ENCODE measurements around the gene NFIA. TPM values are rescaled to one million over a fixed set of nuclear protein-coding genes. Genes with fewer than 3 reads are reported as not detected.

The NFIA gene
- polyA plus RNA-seq (2012; ENCODE audit: missing spikeins): not detected

GRCh38 chr1:61082311-61083012, at the start of gene NFIA:
Gene NFIA, plus strand, starts transcription at chr1:61082561.
- no peak for DNase-seq (ENCODE audit: insufficient read length)
- FAIRE-seq: no peak
- no peak for TF ChIP-seq POLR2A (IDR thresholded peaks at IDR 0.05; ENCODE audit: low read depth, low read length)
- no peak for TF ChIP-seq POLR2AphosphoS5 (IDR thresholded peaks at IDR 0.05; ENCODE audit: low read depth, low read length)
- no peak for TF ChIP-seq TAF1 (IDR thresholded peaks at IDR 0.05; ENCODE audit: borderline replicate concordance, low read depth, low read length)

GRCh38 chr1:61035880-61036279, 46.5 kb upstream of the NFIA start:
- FAIRE-seq: no peak
- no peak for TF ChIP-seq POLR2A (IDR thresholded peaks at IDR 0.05; ENCODE audit: low read depth, low read length)
- no peak for TF ChIP-seq TAF1 (IDR thresholded peaks at IDR 0.05; ENCODE audit: borderline replicate concordance, low read depth, low read length)
- TF ChIP-seq POLR2AphosphoS5 (IDR thresholded peaks at IDR 0.05; ENCODE audit: low read depth, low read length): no peak

GRCh38 chr1:61042466-61043009, 39.8 kb upstream of the NFIA start:
- DNase-seq (ENCODE audit: insufficient read length) (no peak), FAIRE-seq (no peak)
- TF ChIP-seq POLR2A (IDR thresholded peaks at IDR 0.05; ENCODE audit: low read depth, low read length) (no peak), TAF1 (IDR thresholded peaks at IDR 0.05; ENCODE audit: borderline replicate concordance, low read depth, low read length) (no peak), POLR2AphosphoS5 (IDR thresholded peaks at IDR 0.05; ENCODE audit: low read depth, low read length) (no peak)

More at GRCh38 chr1:61035880-61036279, 46.5 kb upstream of the NFIA start:
- no peak for DNase-seq (ENCODE audit: insufficient read length)

- no peak for TF ChIP-seq POLR2A (IDR thresholded peaks at IDR 0.05; ENCODE audit: low read depth, low read length)
- TF ChIP-seq TAF1 (IDR thresholded peaks at IDR 0.05; ENCODE audit: borderline replicate concordance, low read depth, low read length): no peak
- TF ChIP-seq POLR2AphosphoS5 (IDR thresholded peaks at IDR 0.05; ENCODE audit: low read depth, low read length): no peak
- DNase-seq (ENCODE audit: insufficient read length) (peak; percentile 44), FAIRE-seq (no peak)
These were observed 39.1 kb upstream of the NFIA start for GRCh38 chr1:61043010-61043820.

GRCh38 chr1:61046434-61046833, 35.9 kb upstream of the NFIA start:
- no peak for DNase-seq (ENCODE audit: insufficient read length)
- no peak for TF ChIP-seq POLR2AphosphoS5 (IDR thresholded peaks at IDR 0.05; ENCODE audit: low read depth, low read length)
- no peak for TF ChIP-seq POLR2A (IDR thresholded peaks at IDR 0.05; ENCODE audit: low read depth, low read length)
- TF ChIP-seq TAF1 (IDR thresholded peaks at IDR 0.05; ENCODE audit: borderline replicate concordance, low read depth, low read length): no peak
- no peak for FAIRE-seq

- TF ChIP-seq POLR2AphosphoS5 (IDR thresholded peaks at IDR 0.05; ENCODE audit: low read depth, low read length) (no peak), TAF1 (IDR thresholded peaks at IDR 0.05; ENCODE audit: borderline replicate concordance, low read depth, low read length) (no peak), POLR2A (IDR thresholded peaks at IDR 0.05; ENCODE audit: low read depth, low read length) (no peak)
- FAIRE-seq: no peak
- DNase-seq (ENCODE audit: insufficient read length): no peak
These were observed 35.3 kb upstream of the NFIA start for GRCh38 chr1:61047061-61047460.

- TF ChIP-seq POLR2A (IDR thresholded peaks at IDR 0.05; ENCODE audit: low read depth, low read length) (no peak), POLR2AphosphoS5 (IDR thresholded peaks at IDR 0.05; ENCODE audit: low read depth, low read length) (no peak), TAF1 (IDR thresholded peaks at IDR 0.05; ENCODE audit: borderline replicate concordance, low read depth, low read length) (no peak)
- peak; percentile 84 for FAIRE-seq
- peak; percentile 54 for DNase-seq (ENCODE audit: insufficient read length)
These were observed 32.4 kb upstream of the NFIA start for GRCh38 chr1:61049850-61050540.

- FAIRE-seq (no peak), DNase-seq (ENCODE audit: insufficient read length) (no peak)
- TF ChIP-seq POLR2A (IDR thresholded peaks at IDR 0.05; ENCODE audit: low read depth, low read length) (no peak), TAF1 (IDR thresholded peaks at IDR 0.05; ENCODE audit: borderline replicate concordance, low read depth, low read length) (no peak), POLR2AphosphoS5 (IDR thresholded peaks at IDR 0.05; ENCODE audit: low read depth, low read length) (no peak)
These were observed 31.6 kb upstream of the NFIA start for GRCh38 chr1:61050541-61051442.

- FAIRE-seq (no peak), DNase-seq (ENCODE audit: insufficient read length) (no peak)
- no peak for TF ChIP-seq POLR2AphosphoS5 (IDR thresholded peaks at IDR 0.05; ENCODE audit: low read depth, low read length)
- no peak for TF ChIP-seq POLR2A (IDR thresholded peaks at IDR 0.05; ENCODE audit: low read depth, low read length)
- no peak for TF ChIP-seq TAF1 (IDR thresholded peaks at IDR 0.05; ENCODE audit: borderline replicate concordance, low read depth, low read length)
These were observed 31.0 kb upstream of the NFIA start for GRCh38 chr1:61051443-61051718.

GRCh38 chr1:61051719-61052394, 30.5 kb upstream of the NFIA start:
- no peak for DNase-seq (ENCODE audit: insufficient read length)
- TF ChIP-seq POLR2AphosphoS5 (IDR thresholded peaks at IDR 0.05; ENCODE audit: low read depth, low read length): no peak
- FAIRE-seq: no peak

Measured in GM12892 (cell line).